NCI-H69 (cell line): ENCODE measurements around the gene ALOX12B.
A peak's percentile ranks its signal among the peaks of the same experiment; 100 is the strongest.

Experiments used
- DNase-seq: peaks from one replicate; lab custom pipeline; 2025; lab: John Stamatoyannopoulos, UW

Gene ALOX12B

GRCh38 chr17:8087075-8087951 is at the start of gene ALOX12B:
Gene ALOX12B (minus strand): TSS chr17:8087716. CDS start chr17:8087442, 274 bp downstream.
- DNase-seq: no peak

GRCh38 chr17:8133941-8134340 is 46.4 kb upstream of the ALOX12B start:
- DNase-seq: no peak

- DNase-seq: no peak
Observed at GRCh38 chr17:8133399-8133798, 45.9 kb upstream of the ALOX12B start.

- DNase-seq: no peak
Observed at GRCh38 chr17:8131844-8132441, 44.4 kb upstream of the ALOX12B start.

- peak; percentile 38 for DNase-seq
Observed at GRCh38 chr17:8128125-8128784, 40.7 kb upstream of the ALOX12B start.

GRCh38 chr17:8126491-8127066 is 39.1 kb upstream of the ALOX12B start:
- DNase-seq: peak; percentile 75

- peak; percentile 72 for DNase-seq
Observed at GRCh38 chr17:8125947-8126490, 38.5 kb upstream of the ALOX12B start.

- DNase-seq: peak; percentile 63
Observed at GRCh38 chr17:8125154-8125946, 37.8 kb upstream of the ALOX12B start.

- peak; percentile 39 for DNase-seq
Observed at GRCh38 chr17:8124350-8125153, 37.0 kb upstream of the ALOX12B start.

- DNase-seq: peak; percentile 29
Observed at GRCh38 chr17:8123695-8124349, 36.3 kb upstream of the ALOX12B start, which contains the start of gene HES7. Gene HES7 (minus strand): TSS chr17:8124106. CDS start chr17:8124084, 22 bp downstream.

GRCh38 chr17:8122924-8123694 is 35.6 kb upstream of the ALOX12B start:
- peak; percentile 24 for DNase-seq

GRCh38 chr17:8122422-8122923 is 35.0 kb upstream of the ALOX12B start:
- DNase-seq: peak; percentile 22

- DNase-seq: peak; percentile 63
Observed at GRCh38 chr17:8121681-8122421, 34.3 kb upstream of the ALOX12B start.

- no peak for DNase-seq
Observed at GRCh38 chr17:8121407-8121680, 33.8 kb upstream of the ALOX12B start.

- DNase-seq: peak; percentile 77
Observed at GRCh38 chr17:8120520-8121406, 33.2 kb upstream of the ALOX12B start.

- peak; percentile 87 for DNase-seq
Observed at GRCh38 chr17:8119581-8120519, 32.3 kb upstream of the ALOX12B start.
